Neural progenitor cell (in vitro differentiated cells): ENCODE data around the gene RERE. TPM values are rescaled to one million over a fixed set of nuclear protein-coding genes. Genes with fewer than 3 reads are reported as not detected.

Experiments used
- DNase-seq: peaks from one replicate; pipeline ENCODE4 v3.0.0-alpha.2; 2016; ENCODE audit warnings: low spot score
- H2AFZ ChIP-seq: fragments of 200-600 bp; sonication (generic); replicated peaks from 2 replicates; pipeline ENCODE4 v1.6.1; 2016; ENCODE audit warnings: antibody characterized with exemption
- H3F3A ChIP-seq: fragments of 200-600 bp; sonication (generic); 2 replicates; pipeline ENCODE4 v1.6.1; 2016; ENCODE audit warnings: antibody characterized with exemption, low read depth
- H3K27ac ChIP-seq: fragments of 200-600 bp; sonication (generic); 2 replicates; pipeline ENCODE4 v1.5.1; 2016; ENCODE audit warnings: mild to moderate bottlenecking
- H3K27me3 ChIP-seq: fragments of 200-600 bp; sonication (generic); 2 replicates; pipeline ENCODE4 v1.6.1; 2016; ENCODE audit warnings: mild to moderate bottlenecking, moderate library complexity
- H3K36me3 ChIP-seq: fragments of 200-600 bp; sonication (generic); 2 replicates; pipeline ENCODE4 v1.5.1; 2016
- H3K4me1 ChIP-seq: fragments of 200-600 bp; sonication (generic); 2 replicates; pipeline ENCODE4 v1.6.1; 2016; ENCODE audit warnings: mixed run types
- H3K4me2 ChIP-seq: fragments of 200-600 bp; sonication (generic); 2 replicates; pipeline ENCODE4 v1.6.1; 2016
- H3K4me3 ChIP-seq: fragments of 200-600 bp; sonication (generic); 2 replicates; pipeline ENCODE4 v1.5.1; 2016
- H3K79me2 ChIP-seq: fragments of 200-600 bp; sonication (generic); 2 replicates; pipeline ENCODE4 v1.6.1; 2016; ENCODE audit warnings: low read depth
- H3K9ac ChIP-seq: fragments of 200-600 bp; sonication (generic); 2 replicates; pipeline ENCODE4 v1.6.1; 2016
- H3K9me3 ChIP-seq: fragments of 200-600 bp; sonication (generic); 2 replicates; pipeline ENCODE4 v1.5.1; 2016; ENCODE audit warnings: low read depth
- H4K20me1 ChIP-seq: fragments of 200-600 bp; sonication (generic); 2 replicates; pipeline ENCODE4 v1.6.1; 2016; ENCODE audit warnings: low read depth
- H3K27ac Mint-ChIP-seq: 3 replicates; pipeline ENCODE4 v1.8.0; 2021; ENCODE audit warnings: mixed read lengths
- H3K27me3 Mint-ChIP-seq: 2 replicates; pipeline ENCODE4 v1.8.0; 2022; ENCODE audit warnings: low read depth, mild to moderate bottlenecking, inconsistent platforms, moderate library complexity, mixed read lengths; ENCODE audit not compliant: insufficient read depth
- H3K36me3 Mint-ChIP-seq: 3 replicates; pipeline ENCODE4 v1.8.0; 2021; ENCODE audit warnings: mixed read lengths
- H3K4me1 Mint-ChIP-seq: 3 replicates; pipeline ENCODE4 v1.8.0; 2021; ENCODE audit warnings: mixed read lengths
- H3K4me3 Mint-ChIP-seq: 3 replicates; pipeline ENCODE4 v1.8.0; 2021; ENCODE audit warnings: mild to moderate bottlenecking, moderate library complexity, mixed read lengths
- H3K9me3 Mint-ChIP-seq: 3 replicates; pipeline ENCODE4 v1.8.0; 2020; ENCODE audit warnings: mixed read lengths
- EZH2 ChIP-seq: fragments of 200-600 bp; sonication (generic); IDR thresholded peaks from 2 replicates; pipeline ENCODE4 v1.6.1; 2017; ENCODE audit warnings: antibody characterized with exemption, mild to moderate bottlenecking, moderate library complexity
- EZH2phosphoT487 ChIP-seq: fragments of 200-600 bp; sonication (generic); IDR thresholded peaks from 2 replicates; pipeline ENCODE4 v1.6.1; 2017; ENCODE audit warnings: antibody characterized with exemption
- total RNA-seq: library from RNA; depleted of rRNA; stranded (reverse); fragments of >200 nt; gene quantifications from 2 replicates; pipeline ENCODE4 v1.2.3, GENCODE V29; 2015; ENCODE audit warnings: low replicate concordance
- TF ChIP-seq, protein P1 (sequence below): fragments of 200-600 bp; sonication (generic); IDR thresholded peaks from 2 replicates; pipeline ENCODE4 v1.5.1; 2017; ENCODE audit warnings: antibody characterized with exemption, mild to moderate bottlenecking

Gene RERE
- total RNA-seq, 1 donor from 2014 or later = 29.8 TPM

DNA sequence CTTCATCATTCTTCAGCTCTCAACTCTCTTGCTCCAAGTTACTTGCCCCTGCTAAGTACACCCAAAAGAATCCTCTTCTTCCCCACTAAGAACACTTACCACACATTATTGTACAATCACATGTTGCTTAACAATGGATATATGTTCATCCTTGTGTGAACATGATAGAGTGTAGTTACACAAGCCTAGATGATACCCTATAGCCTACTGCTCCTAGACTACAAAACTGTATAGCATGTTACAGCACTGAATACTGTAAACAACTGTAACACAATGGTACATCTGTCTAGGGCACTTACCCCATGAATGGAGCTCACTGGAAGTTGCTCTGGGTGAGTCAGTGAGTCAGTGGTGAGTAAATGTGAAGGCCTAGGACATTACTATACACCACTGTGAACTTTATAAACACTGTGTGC lies 77.4 kb downstream of the RERE start:
- no peaks in the 10 kb centered on the region for H3F3A ChIP-seq
- Mint-ChIP-seq H3K4me3 (no peak overlapping the region), H3K9me3 (peaks cover 45% of the 10 kb centered on the region), H3K4me1 (peaks cover 2% of the 10 kb centered on the region), H3K36me3 (peaks cover 42% of the 10 kb centered on the region), H3K27ac (no peak overlapping the region), H3K27me3 (no peaks in the 10 kb centered on the region)
- no peak overlapping the region for H2AFZ ChIP-seq
- H3K27ac ChIP-seq = no peak overlapping the region
- no peak for DNase-seq
- TF ChIP-seq EZH2 = no peak
- H3K79me2 ChIP-seq = peaks cover 95% of the 10 kb centered on the region
- H3K36me3 ChIP-seq = no peaks in the 10 kb centered on the region
- H3K9me3 ChIP-seq = no peaks in the 10 kb centered on the region
- peaks cover 7% of the 10 kb centered on the region for H4K20me1 ChIP-seq
- no peaks in the 10 kb centered on the region for H3K27me3 ChIP-seq
- peaks cover under 1% of the 10 kb centered on the region for H3K4me1 ChIP-seq
- H3K4me2 ChIP-seq = no peak overlapping the region
- H3K4me3 ChIP-seq = no peak overlapping the region
- H3K9ac ChIP-seq = no peak overlapping the region

DNA sequence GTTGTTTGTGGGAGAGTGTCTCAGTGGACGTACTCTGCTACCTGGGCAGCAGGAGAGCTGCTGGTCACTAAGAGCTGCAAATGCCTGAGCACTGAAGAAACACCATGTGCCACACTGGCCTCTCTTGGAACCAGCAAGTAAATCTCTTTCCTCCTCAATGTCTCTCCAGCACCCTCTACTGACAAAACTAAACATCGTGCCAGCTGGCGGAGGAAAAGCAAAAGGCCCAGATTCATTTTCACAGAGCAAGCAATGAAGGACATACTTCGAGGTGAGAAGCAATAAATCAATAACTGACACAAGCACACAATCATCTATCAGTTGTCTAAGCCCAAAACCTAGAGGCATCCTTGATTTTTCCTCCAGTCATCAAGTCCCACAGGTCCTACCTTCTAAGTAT lies 78.1 kb downstream of the RERE start:
- Histone ChIP-seq H3F3A (no peaks in the 10 kb centered on the region), H3K36me3 (no peaks in the 10 kb centered on the region), H3K4me2 (no peak overlapping the region), H3K9ac (no peak overlapping the region), H3K27ac (no peak overlapping the region), H3K27me3 (no peaks in the 10 kb centered on the region), H2AFZ (no peak overlapping the region), H3K9me3 (no peaks in the 10 kb centered on the region), H4K20me1 (peaks cover 2% of the 10 kb centered on the region), H3K79me2 (peaks cover 95% of the 10 kb centered on the region), H3K4me1 (no peaks in the 10 kb centered on the region), H3K4me3 (no peak overlapping the region)
- Mint-ChIP-seq H3K4me1 (peaks cover 2% of the 10 kb centered on the region), H3K9me3 (peaks cover 45% of the 10 kb centered on the region), H3K36me3 (peaks cover 42% of the 10 kb centered on the region), H3K27me3 (no peaks in the 10 kb centered on the region), H3K27ac (no peak overlapping the region), H3K4me3 (no peak overlapping the region)
- no peak for TF ChIP-seq EZH2
- TF ChIP-seq, protein P1, sequence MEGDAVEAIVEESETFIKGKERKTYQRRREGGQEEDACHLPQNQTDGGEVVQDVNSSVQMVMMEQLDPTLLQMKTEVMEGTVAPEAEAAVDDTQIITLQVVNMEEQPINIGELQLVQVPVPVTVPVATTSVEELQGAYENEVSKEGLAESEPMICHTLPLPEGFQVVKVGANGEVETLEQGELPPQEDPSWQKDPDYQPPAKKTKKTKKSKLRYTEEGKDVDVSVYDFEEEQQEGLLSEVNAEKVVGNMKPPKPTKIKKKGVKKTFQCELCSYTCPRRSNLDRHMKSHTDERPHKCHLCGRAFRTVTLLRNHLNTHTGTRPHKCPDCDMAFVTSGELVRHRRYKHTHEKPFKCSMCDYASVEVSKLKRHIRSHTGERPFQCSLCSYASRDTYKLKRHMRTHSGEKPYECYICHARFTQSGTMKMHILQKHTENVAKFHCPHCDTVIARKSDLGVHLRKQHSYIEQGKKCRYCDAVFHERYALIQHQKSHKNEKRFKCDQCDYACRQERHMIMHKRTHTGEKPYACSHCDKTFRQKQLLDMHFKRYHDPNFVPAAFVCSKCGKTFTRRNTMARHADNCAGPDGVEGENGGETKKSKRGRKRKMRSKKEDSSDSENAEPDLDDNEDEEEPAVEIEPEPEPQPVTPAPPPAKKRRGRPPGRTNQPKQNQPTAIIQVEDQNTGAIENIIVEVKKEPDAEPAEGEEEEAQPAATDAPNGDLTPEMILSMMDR = peak; percentile 9
- DNase-seq = no peak

DNA sequence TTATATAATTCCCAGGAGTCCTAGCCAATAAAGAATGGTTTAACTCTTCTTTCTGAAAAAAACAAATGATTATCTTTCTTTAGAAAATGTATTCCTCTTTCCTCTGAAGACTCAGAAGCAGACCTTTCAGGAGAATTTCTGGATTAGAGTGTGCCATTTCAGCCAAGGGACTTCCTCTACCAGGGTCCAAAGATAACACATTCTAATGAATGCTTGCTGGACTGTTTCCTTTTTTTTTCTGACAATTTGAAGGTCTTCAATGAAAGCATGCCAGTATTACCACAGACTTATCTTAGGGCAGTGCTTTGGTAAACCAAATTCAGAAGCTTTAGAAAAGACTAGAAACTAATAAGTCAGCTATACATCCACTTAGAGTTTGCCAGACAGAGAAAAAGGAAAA lies 80.5 kb downstream of the RERE start:
- H3K36me3 ChIP-seq = no peaks in the 10 kb centered on the region
- Mint-ChIP-seq H3K4me3 (no peak overlapping the region), H3K9me3 (peaks cover 44% of the 10 kb centered on the region), H3K27me3 (no peaks in the 10 kb centered on the region), H3K27ac (no peak overlapping the region), H3K4me1 (peaks cover 2% of the 10 kb centered on the region), H3K36me3 (peaks cover 47% of the 10 kb centered on the region)
- no peak for DNase-seq
- no peak overlapping the region for H2AFZ ChIP-seq
- no peaks in the 10 kb centered on the region for H3K4me1 ChIP-seq
- H3K4me2 ChIP-seq = no peak overlapping the region
- no peaks in the 10 kb centered on the region for H3K9me3 ChIP-seq
- H3F3A ChIP-seq = no peaks in the 10 kb centered on the region
- no peak overlapping the region for H3K27ac ChIP-seq
- no peak for TF ChIP-seq EZH2phosphoT487
- TF ChIP-seq, protein P1 = no peak
- TF ChIP-seq EZH2 = no peak
- no peak overlapping the region for H3K4me3 ChIP-seq
- H3K79me2 ChIP-seq = peaks cover 90% of the 10 kb centered on the region
- H4K20me1 ChIP-seq = peaks cover 2% of the 10 kb centered on the region
- H3K27me3 ChIP-seq = no peaks in the 10 kb centered on the region
- no peak overlapping the region for H3K9ac ChIP-seq

DNA sequence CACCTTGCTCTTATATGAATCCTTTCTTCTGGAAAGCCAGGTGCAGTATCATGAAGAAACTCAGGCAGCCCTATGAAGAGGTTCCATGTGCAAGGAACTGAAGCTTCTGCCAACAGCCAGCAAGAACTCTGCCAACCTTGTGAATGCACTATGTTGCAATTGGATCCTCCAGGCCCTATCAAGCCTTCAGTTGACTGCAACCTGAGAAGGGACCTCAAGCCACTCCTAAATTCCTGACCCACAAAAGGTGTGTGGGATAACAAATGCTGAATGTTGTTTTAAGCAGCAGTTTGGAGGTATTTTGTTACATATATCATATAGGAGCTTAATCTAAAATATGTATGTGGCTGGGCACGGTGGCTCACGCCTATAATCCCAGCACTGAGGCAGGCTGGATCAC lies 84.0 kb downstream of the RERE start:
- DNase-seq = no peak
- Histone ChIP-seq H3K9me3 (no peaks in the 10 kb centered on the region), H4K20me1 (peaks cover 4% of the 10 kb centered on the region), H2AFZ (no peak overlapping the region), H3K27me3 (no peaks in the 10 kb centered on the region), H3K4me1 (no peaks in the 10 kb centered on the region), H3K4me2 (no peak overlapping the region), H3K4me3 (no peak overlapping the region), H3F3A (peaks cover 2% of the 10 kb centered on the region), H3K79me2 (peaks cover 82% of the 10 kb centered on the region), H3K9ac (no peak overlapping the region), H3K36me3 (no peaks in the 10 kb centered on the region), H3K27ac (no peak overlapping the region)
- Mint-ChIP-seq H3K27ac (no peak overlapping the region), H3K9me3 (peaks cover 42% of the 10 kb centered on the region), H3K36me3 (peaks cover 40% of the 10 kb centered on the region), H3K27me3 (no peaks in the 10 kb centered on the region), H3K4me3 (no peak overlapping the region), H3K4me1 (peaks cover 3% of the 10 kb centered on the region)
- TF ChIP-seq EZH2 (no peak), EZH2phosphoT487 (no peak)
- TF ChIP-seq, protein P1 = no peak
